ENCODE results near the gene ZYG11B.
"Not testable (repeated sequence)": the region's sequence is repeated elsewhere in the genome, so short reads cannot be mapped to it uniquely, and the experiment has no call there.

The ZYG11B gene

GRCh38 chr1:52756020-52756419, 29.8 kb downstream of the ZYG11B start:
- no peak for DNase-seq (ENCODE audit: low read depth in 2 of 2)

- no peak for DNase-seq (ENCODE audit: low read depth in 2 of 2)
Observed at GRCh38 chr1:52759908-52760307, 33.7 kb downstream of the ZYG11B start.

GRCh38 chr1:52767596-52768280, 41.5 kb downstream of the ZYG11B start:
- no peak for DNase-seq (ENCODE audit: low read depth in 2 of 2)

GRCh38 chr1:52769346-52770033, 43.2 kb downstream of the ZYG11B start:
- no peak for DNase-seq (ENCODE audit: low read depth in 2 of 2)

- no peak for DNase-seq (ENCODE audit: low read depth in 2 of 2)
Observed at GRCh38 chr1:52771384-52771783, 45.1 kb downstream of the ZYG11B start.

GRCh38 chr1:52786148-52786547, 59.9 kb downstream of the ZYG11B start:
- DNase-seq (ENCODE audit: low read depth in 2 of 2): no peak

GRCh38 chr1:52790429-52790828, 64.2 kb downstream of the ZYG11B start:
- not testable (repeated sequence) for DNase-seq (ENCODE audit: low read depth in 2 of 2)

GRCh38 chr1:52792036-52792435, 65.8 kb downstream of the ZYG11B start:
- no peak for DNase-seq (ENCODE audit: low read depth in 2 of 2)

GRCh38 chr1:52793717-52794116, 67.5 kb downstream of the ZYG11B start:
- DNase-seq (ENCODE audit: low read depth in 2 of 2): not testable (repeated sequence)

- DNase-seq (ENCODE audit: low read depth in 2 of 2): no peak
Observed at GRCh38 chr1:52795464-52795863, 69.2 kb downstream of the ZYG11B start.

- no peak for DNase-seq (ENCODE audit: low read depth in 2 of 2)
Observed at GRCh38 chr1:52798331-52798730, 72.1 kb downstream of the ZYG11B start.

- DNase-seq (ENCODE audit: low read depth in 2 of 2): no peak
Observed at GRCh38 chr1:52801011-52801410, 74.8 kb downstream of the ZYG11B start.

GRCh38 chr1:52804083-52804482, 77.8 kb downstream of the ZYG11B start:
- DNase-seq (ENCODE audit: low read depth in 2 of 2): not testable (repeated sequence)

- no peak for DNase-seq (ENCODE audit: low read depth in 2 of 2)
Observed at GRCh38 chr1:52814465-52814864, 88.2 kb downstream of the ZYG11B start.

- DNase-seq (ENCODE audit: low read depth in 2 of 2): not testable (repeated sequence)
Observed at GRCh38 chr1:52820830-52821229, 94.6 kb downstream of the ZYG11B start.

GRCh38 chr1:52825868-52826267, 99.6 kb downstream of the ZYG11B start:
- DNase-seq (ENCODE audit: low read depth in 2 of 2): no peak

GRCh38 chr1:52834798-52835197, 108.5 kb downstream of the ZYG11B start:
- no peak for DNase-seq (ENCODE audit: low read depth in 2 of 2)

GRCh38 chr1:52836035-52836434, 109.8 kb downstream of the ZYG11B start:
- no peak for DNase-seq (ENCODE audit: low read depth in 2 of 2)

GRCh38 chr1:52839175-52839574, 112.9 kb downstream of the ZYG11B start:
- DNase-seq (ENCODE audit: low read depth in 2 of 2): not testable (repeated sequence)

GRCh38 chr1:52842643-52843310, 116.5 kb downstream of the ZYG11B start, which contains the start of gene ZYG11A:
ZYG11A (plus strand) TSS chr1:52842760; CDS start chr1:52842884, 124 bp downstream.
- peak; percentile 40 to 66 for DNase-seq (ENCODE audit: low read depth in 2 of 2)

- DNase-seq (ENCODE audit: low read depth in 2 of 2): not testable (repeated sequence)
Observed at GRCh38 chr1:52845119-52845518, 118.9 kb downstream of the ZYG11B start.

GRCh38 chr1:52848423-52848822, 122.2 kb downstream of the ZYG11B start:
- no peak for DNase-seq (ENCODE audit: low read depth in 2 of 2)

- DNase-seq (ENCODE audit: low read depth in 2 of 2): no peak
Observed at GRCh38 chr1:52850951-52851350, 124.7 kb downstream of the ZYG11B start.
